Testis (tissue), 3 donors: Measurements from ENCODE around the gene DISC1. TPM values are rescaled to one million over a fixed set of nuclear protein-coding genes. Genes with fewer than 3 reads are reported as not detected.

Source experiments
- DNase-seq: peaks from one replicate; pipeline ENCODE4 v3.0.0-alpha.2; 2019
- H3K27ac ChIP-seq, 2 donors: fragments of 200-600 bp; sonication (generic); one replicate each; pipeline ENCODE4 v1.5.1; 2019
- H3K27me3 ChIP-seq: fragments of 200-600 bp; sonication (generic); one replicate; pipeline ENCODE4 v1.5.1; 2019
- H3K36me3 ChIP-seq: fragments of 200-600 bp; sonication (generic); one replicate; pipeline ENCODE4 v1.5.1; 2017; ENCODE audit warnings: low read depth; ENCODE audit errors: missing control alignments
- H3K4me1 ChIP-seq: fragments of 200-600 bp; sonication (generic); one replicate; pipeline ENCODE4 v1.5.1; 2019
- H3K4me3 ChIP-seq, 2 donors: fragments of 200-600 bp; sonication (generic); one replicate each; pipeline ENCODE4 v1.5.1; 2017 to 2019
- H3K9me3 ChIP-seq: fragments of 200-600 bp; sonication (generic); one replicate; pipeline ENCODE4 v1.5.1; 2017
- POLR2A ChIP-seq: fragments of 450-650 bp; IDR thresholded peaks from one replicate; pipeline ENCODE4 v1.6.1; 2017; ENCODE audit warnings: antibody characterized with exemption, mild to moderate bottlenecking, moderate library complexity
- WGBS, 2 donors: methylation state at CpG; one replicate each; pipeline ENCODE4 v1.1.5; 2018; 5-methylcytosine and 5-hydroxymethylcytosine counted together
- intact Hi-C: fragments of 100-400 bp; cut with DNase I; formaldehyde crosslinking; loops from one replicate; pipeline ENCODE4 v1.15.1; 2023; ENCODE audit warnings: low total_unique reads
- polyA plus RNA-seq: library from polyadenylated mRNA; stranded (reverse); fragments of 350-450 nt; fragmentation: Illumina TruSeq; extraction: RNeasy Lipid Tissue Mini Kit (QIAGEN cat#74804); gene quantifications from one replicate; pipeline ENCODE4 v1.2.3, GENCODE V29; 2014; ENCODE audit warnings: low read depth, low replicate concordance; ENCODE audit not compliant: insufficient read depth
- total RNA-seq, 2 donors: library from RNA; depleted of rRNA; stranded (reverse); fragments of >200 nt; gene quantifications; one replicate each; pipeline ENCODE4 v1.2.3, GENCODE V29; 2016
- TF ChIP-seq, protein P1 (sequence below), 3 experiments: fragments of 450-650 bp in 2 of 3; fragments of 200-600 bp in 1 of 3; sonication (generic) in 1 of 3; IDR thresholded peaks; one replicate each; pipeline ENCODE4 v1.5.1; 2016 to 2019; ENCODE audit warnings: antibody characterized with exemption in 3 of 3, mild to moderate bottlenecking in 2 of 3, moderate library complexity in 1 of 3

Gene DISC1
- total and polyA plus RNA-seq, 3 donors from 2014 or later = 1.8 to 6.8 (median 5.7) TPM

DNA sequence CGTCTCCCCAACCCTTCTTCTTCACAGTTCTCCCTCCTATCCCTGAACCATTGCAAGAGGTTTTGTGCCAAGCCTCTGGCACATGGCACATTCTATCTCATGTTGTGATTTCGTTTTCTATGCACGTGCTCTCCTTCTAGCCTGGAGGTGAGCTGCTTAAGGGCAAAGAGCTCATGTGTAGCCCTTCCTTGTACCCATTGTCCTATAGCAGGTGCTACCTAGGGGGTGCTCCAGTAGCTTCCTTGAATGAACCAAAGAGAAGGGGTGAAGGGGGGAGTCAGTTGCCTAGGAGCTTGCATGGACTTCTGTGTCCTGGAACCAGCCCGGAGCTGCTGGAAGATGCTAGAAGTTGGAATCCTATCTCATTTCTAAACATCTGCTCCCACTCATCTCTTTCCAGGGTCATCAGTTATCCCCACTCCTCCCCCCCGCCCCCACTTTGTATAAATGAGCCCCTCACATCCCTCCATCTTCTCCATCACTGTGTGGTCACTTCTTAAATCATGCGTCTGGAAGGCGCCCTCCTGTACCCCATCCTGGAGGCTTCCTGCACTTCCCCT is 535 bp upstream of the DISC1 start:
- WGBS, 2 donors = 3% methylated on average over 7 of the region's 7 CpGs
- no peaks in the 10 kb centered on the region for H3K9me3 ChIP-seq
- no peak overlapping the region for H3K27ac ChIP-seq
- DNase-seq = no peak
- TF ChIP-seq, protein P1, sequence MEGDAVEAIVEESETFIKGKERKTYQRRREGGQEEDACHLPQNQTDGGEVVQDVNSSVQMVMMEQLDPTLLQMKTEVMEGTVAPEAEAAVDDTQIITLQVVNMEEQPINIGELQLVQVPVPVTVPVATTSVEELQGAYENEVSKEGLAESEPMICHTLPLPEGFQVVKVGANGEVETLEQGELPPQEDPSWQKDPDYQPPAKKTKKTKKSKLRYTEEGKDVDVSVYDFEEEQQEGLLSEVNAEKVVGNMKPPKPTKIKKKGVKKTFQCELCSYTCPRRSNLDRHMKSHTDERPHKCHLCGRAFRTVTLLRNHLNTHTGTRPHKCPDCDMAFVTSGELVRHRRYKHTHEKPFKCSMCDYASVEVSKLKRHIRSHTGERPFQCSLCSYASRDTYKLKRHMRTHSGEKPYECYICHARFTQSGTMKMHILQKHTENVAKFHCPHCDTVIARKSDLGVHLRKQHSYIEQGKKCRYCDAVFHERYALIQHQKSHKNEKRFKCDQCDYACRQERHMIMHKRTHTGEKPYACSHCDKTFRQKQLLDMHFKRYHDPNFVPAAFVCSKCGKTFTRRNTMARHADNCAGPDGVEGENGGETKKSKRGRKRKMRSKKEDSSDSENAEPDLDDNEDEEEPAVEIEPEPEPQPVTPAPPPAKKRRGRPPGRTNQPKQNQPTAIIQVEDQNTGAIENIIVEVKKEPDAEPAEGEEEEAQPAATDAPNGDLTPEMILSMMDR (IDR thresholded peaks at IDR 0.05) = no peak
- no peak for TF ChIP-seq POLR2A
- no peaks in the 10 kb centered on the region for H3K27me3 ChIP-seq
- intact Hi-C loops = no loop called here
- no peaks in the 10 kb centered on the region for H3K36me3 ChIP-seq
- H3K4me1 ChIP-seq = no peaks in the 10 kb centered on the region
- peak overlapping the region; percentile 62 to 75 for H3K4me3 ChIP-seq

DNA sequence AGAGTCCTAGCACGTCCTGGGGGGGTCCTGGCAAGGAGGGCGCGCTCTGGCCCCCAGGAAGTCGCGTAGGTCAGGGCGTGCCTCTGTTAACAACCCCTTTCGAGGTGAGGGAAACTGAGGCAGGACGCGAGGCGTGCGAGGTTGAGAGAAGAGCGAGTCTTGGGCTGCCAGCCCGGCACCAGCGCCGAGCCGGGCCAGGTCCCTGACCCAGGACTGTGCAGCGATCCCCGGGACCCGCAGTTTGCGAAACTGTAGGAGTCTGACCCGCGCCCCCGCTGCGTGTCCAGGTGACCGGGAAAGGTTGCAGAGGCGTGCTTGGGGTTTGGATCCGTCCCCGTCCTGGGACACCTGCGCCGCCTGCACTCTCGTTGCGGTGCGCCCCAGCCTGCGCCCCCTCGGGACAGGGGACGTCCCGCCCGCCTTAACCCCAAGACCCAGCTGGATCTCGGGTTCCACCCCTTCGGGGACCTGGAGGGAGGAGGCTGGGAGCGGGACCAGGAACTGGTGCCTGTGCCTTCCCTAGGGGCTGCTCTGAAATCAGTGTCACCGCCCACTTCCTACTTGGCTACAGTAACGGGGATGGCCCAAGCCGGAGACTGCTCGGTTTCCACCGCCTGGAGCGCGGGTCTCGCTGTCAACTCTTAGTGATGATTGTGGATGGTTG is 493 bp downstream of the DISC1 start:
- whole genome bisulfite sequencing, 2 donors = 1 to 6% methylated on average over 8 to 48 of the region's 49 CpGs
- no peaks in the 10 kb centered on the region for H3K4me1 ChIP-seq
- intact Hi-C loops = no loop called here

DNA sequence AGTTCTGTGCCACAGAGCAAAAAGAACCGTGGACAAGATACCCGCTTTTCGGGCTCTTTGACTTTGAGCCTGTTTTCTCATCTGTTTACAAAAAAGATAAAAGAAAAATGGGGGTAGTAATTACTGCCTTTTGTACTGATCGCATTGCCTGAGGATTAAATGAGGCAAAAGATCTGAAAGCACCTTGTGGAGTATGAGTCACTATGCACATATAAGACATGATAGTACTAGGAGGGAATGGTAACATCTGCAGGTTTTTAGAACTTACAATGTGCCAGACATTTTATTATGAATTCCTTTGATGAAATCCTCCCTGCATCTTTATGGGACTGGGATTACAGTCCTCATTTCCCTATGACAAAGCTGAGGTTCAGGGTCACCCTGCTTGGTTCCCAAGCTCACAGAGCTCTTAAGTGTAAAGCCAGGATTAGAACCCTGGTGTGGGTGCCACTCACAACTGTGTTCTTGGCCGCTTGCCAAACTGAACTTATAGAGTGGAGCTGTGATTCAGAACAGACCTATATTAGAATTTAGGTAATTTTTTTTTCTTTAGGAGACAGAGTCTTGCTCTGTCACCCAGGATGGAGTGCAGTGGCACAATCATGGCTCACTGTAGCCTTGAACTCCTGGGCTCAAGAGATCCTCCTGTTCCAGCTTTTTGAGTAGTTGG is 1.8 kb downstream of the DISC1 start:
- no peaks in the 10 kb centered on the region for H3K4me1 ChIP-seq
- H3K27me3 ChIP-seq = no peaks in the 10 kb centered on the region
- no peak overlapping the region for H3K27ac ChIP-seq
- no peaks in the 10 kb centered on the region for H3K36me3 ChIP-seq
- 74 to 77% methylated on average over 5 of the region's 5 CpGs for WGBS, 2 donors
- H3K9me3 ChIP-seq = no peaks in the 10 kb centered on the region
- DNase-seq = no peak
- H3K4me3 ChIP-seq = no peak overlapping the region
- TF ChIP-seq, protein P1 (IDR thresholded peaks at IDR 0.05) = no peak
- TF ChIP-seq POLR2A = no peak
- intact Hi-C loops = no loop called here

More for the DNA sequence above, 493 bp downstream of the DISC1 start:
- DNase-seq = peak; percentile 51
- Histone ChIP-seq H3K27ac (peak overlapping the region; percentile 37 to 71), H3K9me3 (no peaks in the 10 kb centered on the region), H3K36me3 (no peaks in the 10 kb centered on the region), H3K27me3 (no peaks in the 10 kb centered on the region), H3K4me3 (peak overlapping the region; percentile 62 to 75)
- TF ChIP-seq, protein P1 (IDR thresholded peaks at IDR 0.05) = no peak

DNA sequence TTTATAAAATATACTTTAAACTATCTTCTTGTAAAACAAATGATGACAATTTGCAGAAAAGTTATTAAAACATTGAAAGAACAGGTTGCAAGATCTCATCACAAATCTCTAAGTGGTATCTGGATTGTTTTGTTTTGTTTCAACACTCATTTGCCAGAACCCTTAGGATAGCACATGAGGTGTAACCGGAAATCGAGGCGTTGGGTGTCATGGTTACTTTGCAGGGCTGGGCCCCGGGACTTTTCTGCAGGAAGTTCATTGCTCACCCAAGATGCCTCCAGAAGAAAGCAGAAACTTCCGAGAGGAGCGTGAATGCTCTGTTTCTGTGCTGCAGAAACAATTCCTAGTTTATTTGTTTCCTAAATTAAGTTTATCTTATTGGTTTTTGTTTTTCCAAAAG is 2.5 kb downstream of the DISC1 start:
- Histone ChIP-seq H3K27me3 (no peaks in the 10 kb centered on the region), H3K4me1 (no peaks in the 10 kb centered on the region), H3K4me3 (no peak overlapping the region), H3K36me3 (no peaks in the 10 kb centered on the region), H3K9me3 (no peaks in the 10 kb centered on the region), H3K27ac (no peak overlapping the region)
- intact Hi-C loops = no loop called here
- DNase-seq = peak; percentile 27
- TF ChIP-seq POLR2A = no peak
- WGBS, 2 donors = 61 to 63% methylated on average over 6 of the region's 6 CpGs

DNA sequence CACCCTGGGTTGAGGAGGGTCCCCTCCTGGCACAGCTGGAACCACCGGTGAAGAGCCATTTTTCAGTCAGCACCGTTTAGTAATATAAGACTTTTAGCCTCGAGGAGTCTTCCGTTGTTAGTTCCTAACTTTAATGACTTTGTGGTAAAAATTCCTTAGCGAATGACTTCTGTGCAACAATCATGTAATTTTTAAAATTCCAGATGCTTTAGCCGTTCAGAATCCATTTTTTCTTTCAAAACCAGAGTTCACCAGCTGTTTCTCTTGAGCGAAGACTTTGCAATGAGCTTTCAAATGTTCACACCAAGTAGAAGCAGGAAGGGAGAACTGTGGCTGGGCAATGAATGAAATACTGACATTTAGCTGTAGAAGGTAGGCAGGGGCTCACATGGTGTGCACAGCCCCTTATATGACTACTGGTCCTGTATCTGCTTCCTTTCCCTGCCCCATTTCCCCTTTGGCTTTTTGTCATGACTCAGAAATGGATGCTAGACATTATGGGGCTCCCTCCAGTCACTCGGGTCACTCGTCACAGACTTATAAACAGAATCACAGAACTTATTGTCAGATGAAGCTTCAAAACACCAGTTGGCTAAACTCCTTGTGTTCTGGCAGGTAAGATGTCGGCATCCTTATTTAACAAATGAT is 4.1 kb downstream of the DISC1 start:
- TF ChIP-seq, protein P1 (IDR thresholded peaks at IDR 0.05) = no peak
- TF ChIP-seq POLR2A = no peak
- H3K4me3 ChIP-seq = no peak overlapping the region
- H3K27ac ChIP-seq = no peak overlapping the region
- WGBS, 2 donors = 85 to 90% methylated on average over 10 of the region's 10 CpGs
- H3K9me3 ChIP-seq = no peaks in the 10 kb centered on the region
- intact Hi-C loops = no loop called here
- no peaks in the 10 kb centered on the region for H3K4me1 ChIP-seq
- H3K36me3 ChIP-seq = no peaks in the 10 kb centered on the region
- no peak for DNase-seq
- H3K27me3 ChIP-seq = no peaks in the 10 kb centered on the region
